Stomach (tissue), 4 donors: ENCODE data around the gene AAMDC.

Source experiments
- POLR2A ChIP-seq, 4 donors: fragments of 450-650 bp; IDR thresholded peaks; one replicate each; pipeline ENCODE4 v1.6.1; 2016; ENCODE audit warnings: antibody characterized with exemption in 4 of 4, control low read depth in 2 of 4, mild to moderate bottlenecking in 1 of 4, moderate library complexity in 1 of 4
- POLR2AphosphoS5 ChIP-seq, 3 donors: sonication (generic); formaldehyde crosslinking; IDR thresholded peaks; one replicate each; pipeline ENCODE4 v1.6.1; 2016; ENCODE audit warnings: antibody characterized with exemption in 3 of 3
- TF ChIP-seq, protein P1 (sequence below), 7 experiments: fragments of 450-650 bp in 4 of 7; fragments of 200-600 bp in 3 of 7; sonication (generic) in 3 of 7; IDR thresholded peaks; one replicate each; pipeline ENCODE4 v1.5.1; 2016 to 2019; ENCODE audit warnings: antibody characterized with exemption in 7 of 7, control low read depth in 2 of 7, mild to moderate bottlenecking in 1 of 7

DNA sequence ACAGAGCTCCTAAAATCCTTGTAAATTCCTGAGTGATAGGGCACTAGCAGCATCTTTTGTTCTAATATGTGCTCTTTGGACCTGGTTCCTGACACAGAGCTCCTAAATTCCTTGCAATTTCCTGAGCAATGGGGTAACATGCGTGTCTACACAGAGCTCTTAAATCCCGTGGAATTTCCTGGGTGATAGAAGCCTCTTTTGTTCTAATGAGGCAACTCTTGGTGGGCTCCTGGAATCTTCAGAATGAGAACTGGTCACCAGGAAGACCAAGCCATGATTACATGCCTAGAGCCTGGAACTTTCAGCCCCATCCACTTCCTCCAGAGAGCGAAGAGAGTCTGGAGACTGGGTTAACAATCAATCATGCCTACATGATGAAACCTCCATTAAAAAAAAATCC, 19.5 kb upstream of the AAMDC start:
- TF ChIP-seq, protein P1, sequence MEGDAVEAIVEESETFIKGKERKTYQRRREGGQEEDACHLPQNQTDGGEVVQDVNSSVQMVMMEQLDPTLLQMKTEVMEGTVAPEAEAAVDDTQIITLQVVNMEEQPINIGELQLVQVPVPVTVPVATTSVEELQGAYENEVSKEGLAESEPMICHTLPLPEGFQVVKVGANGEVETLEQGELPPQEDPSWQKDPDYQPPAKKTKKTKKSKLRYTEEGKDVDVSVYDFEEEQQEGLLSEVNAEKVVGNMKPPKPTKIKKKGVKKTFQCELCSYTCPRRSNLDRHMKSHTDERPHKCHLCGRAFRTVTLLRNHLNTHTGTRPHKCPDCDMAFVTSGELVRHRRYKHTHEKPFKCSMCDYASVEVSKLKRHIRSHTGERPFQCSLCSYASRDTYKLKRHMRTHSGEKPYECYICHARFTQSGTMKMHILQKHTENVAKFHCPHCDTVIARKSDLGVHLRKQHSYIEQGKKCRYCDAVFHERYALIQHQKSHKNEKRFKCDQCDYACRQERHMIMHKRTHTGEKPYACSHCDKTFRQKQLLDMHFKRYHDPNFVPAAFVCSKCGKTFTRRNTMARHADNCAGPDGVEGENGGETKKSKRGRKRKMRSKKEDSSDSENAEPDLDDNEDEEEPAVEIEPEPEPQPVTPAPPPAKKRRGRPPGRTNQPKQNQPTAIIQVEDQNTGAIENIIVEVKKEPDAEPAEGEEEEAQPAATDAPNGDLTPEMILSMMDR (IDR thresholded peaks at IDR 0.05), result no peak
- no peak for TF ChIP-seq POLR2AphosphoS5 (IDR thresholded peaks at IDR 0.05)
- TF ChIP-seq POLR2A (IDR thresholded peaks at IDR 0.05), result no peak
